GM19463 (cell line): ENCODE measurements around the gene ZMYM4.
"Not testable (repeated sequence)": the region's sequence is repeated elsewhere in the genome, so short reads cannot be mapped to it uniquely, and the experiment has no call there.

ENCODE experiments used
- ATAC-seq: cut with Tn5 transposase; IDR thresholded peaks from one replicate; pipeline ENCODE4 v1.9.1; 2021; ENCODE audit warnings: mild to moderate bottlenecking, moderate library complexity; ENCODE audit not compliant: unreplicated experiment

ZMYM4 gene

GRCh38 chr1:35268282-35269200, at the start of gene ZMYM4:
Gene ZMYM4, plus strand, starts transcription at chr1:35268709. Its CDS starts 338 bp downstream, at chr1:35269047.
- ATAC-seq: peak; percentile 90

DNA sequence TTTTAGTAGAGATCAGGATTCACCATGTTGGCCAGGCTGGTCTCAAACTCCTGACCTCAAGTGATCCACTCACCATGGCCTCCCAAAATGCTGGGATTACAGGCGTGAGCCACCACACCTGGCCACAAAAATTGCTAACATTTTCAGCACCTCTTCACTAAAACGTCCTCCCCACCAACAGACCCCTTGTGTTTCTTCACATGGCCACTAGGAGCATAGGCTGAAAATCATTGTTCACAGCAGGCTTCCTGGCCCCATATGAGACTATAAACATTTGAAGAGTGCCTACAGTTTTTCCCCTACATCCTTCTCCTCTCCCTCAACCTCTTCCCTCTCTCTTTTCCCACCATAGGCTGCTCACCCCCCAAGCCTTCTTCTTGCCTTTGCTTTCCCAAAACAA, 47.5 kb upstream of the ZMYM4 start:
- no peak for ATAC-seq

GRCh38 chr1:35222322-35223083, 46.0 kb upstream of the ZMYM4 start:
- no peak for ATAC-seq

GRCh38 chr1:35223084-35223630, 45.4 kb upstream of the ZMYM4 start:
- no peak for ATAC-seq

- no peak for ATAC-seq
Measured at GRCh38 chr1:35226546-35226945, 42.0 kb upstream of the ZMYM4 start.

- ATAC-seq: no peak
Measured at GRCh38 chr1:35229587-35230360, 38.7 kb upstream of the ZMYM4 start.

- ATAC-seq: no peak
Measured at GRCh38 chr1:35231287-35231686, 37.2 kb upstream of the ZMYM4 start.

GRCh38 chr1:35236772-35237171, 31.7 kb upstream of the ZMYM4 start:
- not testable (repeated sequence) for ATAC-seq

GRCh38 chr1:35243691-35244090, 24.8 kb upstream of the ZMYM4 start:
- ATAC-seq: no peak

- ATAC-seq: no peak
Measured at GRCh38 chr1:35247256-35247655, 21.3 kb upstream of the ZMYM4 start.

- ATAC-seq: no peak
Measured at GRCh38 chr1:35253941-35254340, 14.6 kb upstream of the ZMYM4 start.

DNA sequence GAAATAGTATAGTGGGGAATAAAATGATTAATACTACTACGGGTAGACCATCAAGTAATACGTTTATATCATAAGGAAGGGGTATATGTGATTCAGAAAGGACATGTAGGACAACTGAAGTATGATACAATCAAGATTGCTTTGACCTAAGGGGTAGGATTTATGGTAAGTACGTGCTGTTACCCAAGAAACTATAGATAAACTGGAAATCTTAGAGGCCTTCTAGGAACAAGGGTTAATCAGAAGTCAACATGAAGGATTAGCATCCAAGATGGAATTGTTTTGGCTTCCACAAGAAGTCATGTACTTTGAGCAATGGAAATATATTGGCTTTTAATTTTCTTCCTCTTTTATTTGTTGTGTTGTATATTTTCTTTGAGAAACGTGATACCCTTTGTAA, 13.2 kb upstream of the ZMYM4 start:
- ATAC-seq: no peak

GRCh38 chr1:35259561-35259960, 8.9 kb upstream of the ZMYM4 start:
- ATAC-seq: no peak

- no peak for ATAC-seq
Measured at GRCh38 chr1:35261412-35262120, 6.9 kb upstream of the ZMYM4 start.

GRCh38 chr1:35264035-35264434, 4.5 kb upstream of the ZMYM4 start:
- ATAC-seq: no peak

DNA sequence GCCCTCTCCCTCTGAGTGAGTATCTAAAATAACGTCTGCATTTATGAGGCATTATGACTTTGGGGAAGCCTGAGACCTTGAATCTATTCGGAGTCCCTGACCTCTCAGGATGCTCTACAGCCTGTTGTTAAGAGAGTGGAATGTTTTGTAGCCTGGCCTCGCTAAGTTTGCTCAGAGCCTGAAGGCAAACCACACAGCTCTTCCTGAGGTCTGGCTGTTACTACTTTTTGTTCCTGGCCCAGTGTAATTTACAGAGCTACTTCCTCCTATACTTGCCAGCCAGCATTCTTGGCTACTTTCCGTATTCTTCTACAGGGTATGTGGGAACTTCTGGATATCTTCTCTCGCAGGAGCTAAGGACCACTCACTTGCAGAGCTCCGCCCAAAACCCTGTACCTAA, 3.6 kb upstream of the ZMYM4 start:
- ATAC-seq: no peak

GRCh38 chr1:35266306-35266705, 2.2 kb upstream of the ZMYM4 start:
- no peak for ATAC-seq

DNA sequence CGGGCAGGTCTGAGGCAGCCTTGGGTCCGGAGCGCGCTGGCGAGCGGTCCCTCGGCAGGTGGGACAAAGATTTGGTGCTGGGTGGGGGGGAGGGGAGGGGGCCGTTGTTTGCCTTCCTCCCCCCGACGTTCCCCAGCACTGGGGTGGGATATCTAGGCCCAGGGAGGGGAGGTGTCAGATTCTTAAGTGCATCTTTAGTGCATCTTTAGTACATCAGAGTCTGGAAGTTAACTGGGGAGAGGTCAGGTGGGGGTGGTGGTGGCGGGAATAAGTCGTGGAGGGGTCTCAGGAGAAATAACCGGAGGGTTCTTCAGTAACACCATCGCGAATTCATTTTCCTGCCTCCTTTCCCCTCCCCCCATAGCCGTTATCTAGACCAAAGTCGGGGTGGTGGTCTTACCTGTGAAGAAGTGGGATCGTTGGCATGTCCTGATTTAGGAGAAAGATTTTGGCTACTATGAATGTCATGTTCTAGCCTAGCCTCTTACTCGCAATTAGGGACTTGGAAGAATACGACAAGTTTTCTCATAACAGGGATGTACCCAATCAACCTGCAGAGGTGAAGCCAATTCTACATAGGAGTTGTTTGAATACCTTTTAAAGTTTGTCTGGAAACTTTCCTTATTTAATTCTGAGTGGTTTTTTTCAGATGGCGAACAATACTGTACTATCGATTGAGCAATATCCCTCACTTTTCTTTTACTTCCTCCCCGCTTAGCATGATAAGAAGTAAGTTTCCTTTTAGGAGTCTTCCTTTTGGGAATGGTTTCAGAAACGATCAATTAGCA, 886 bp downstream of the ZMYM4 start:
- no peak for ATAC-seq

DNA sequence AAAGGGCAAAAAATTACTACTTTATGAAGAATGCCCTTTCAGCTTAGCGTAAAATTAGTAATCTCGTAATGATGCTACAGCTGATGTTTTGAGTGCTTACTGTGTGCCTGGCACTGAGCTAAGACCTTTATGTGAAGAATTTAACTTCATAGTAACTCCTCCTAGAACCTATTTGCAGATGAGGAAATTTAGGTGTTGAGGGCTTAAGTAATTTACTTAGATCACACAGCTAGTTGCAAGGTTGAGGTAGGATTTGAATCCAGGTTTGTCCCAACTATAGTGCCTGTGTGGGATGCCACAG, 1.4 kb downstream of the ZMYM4 start:
- no peak for ATAC-seq

GRCh38 chr1:35270836-35271235, 2.3 kb downstream of the ZMYM4 start:
- no peak for ATAC-seq
